GM18861 (cell line): ENCODE measurements around the gene MAP2K2.
A peak's percentile ranks its signal among the peaks of the same experiment; 100 is the strongest.

Experiments used
- ATAC-seq: cut with Tn5 transposase; IDR thresholded peaks from one replicate; pipeline ENCODE4 v1.9.1; 2021; ENCODE audit not compliant: unreplicated experiment

Gene MAP2K2

GRCh38 chr19:4081441-4082129, 42.3 kb downstream of the MAP2K2 start:
- ATAC-seq, result no peak

- no peak for ATAC-seq
Measured at GRCh38 chr19:4080473-4080872, 43.4 kb downstream of the MAP2K2 start.

GRCh38 chr19:4077800-4078684, 45.9 kb downstream of the MAP2K2 start:
- no peak for ATAC-seq

- ATAC-seq, result no peak
Measured at GRCh38 chr19:4077007-4077374, 46.9 kb downstream of the MAP2K2 start.

- no peak for ATAC-seq
Measured at GRCh38 chr19:4075373-4075772, 48.5 kb downstream of the MAP2K2 start.

- ATAC-seq, result no peak
Measured at GRCh38 chr19:4071610-4072009, 52.3 kb downstream of the MAP2K2 start.

- ATAC-seq, result no peak
Measured at GRCh38 chr19:4069331-4069959, 54.5 kb downstream of the MAP2K2 start.

GRCh38 chr19:4068047-4068966, 55.6 kb downstream of the MAP2K2 start:
- ATAC-seq, result no peak

- no peak for ATAC-seq
Measured at GRCh38 chr19:4067396-4068046, 56.4 kb downstream of the MAP2K2 start.

- ATAC-seq, result no peak
Measured at GRCh38 chr19:4066682-4067395, 57.1 kb downstream of the MAP2K2 start, which contains the start of gene ZBTB7A. Gene ZBTB7A, minus strand, starts transcription at chr19:4066899. Its CDS starts 11,667 bp downstream, at chr19:4055232.

GRCh38 chr19:4066176-4066606, 57.7 kb downstream of the MAP2K2 start:
- ATAC-seq, result no peak

GRCh38 chr19:4065430-4066175, 58.3 kb downstream of the MAP2K2 start:
- ATAC-seq, result peak; percentile 70

- no peak for ATAC-seq
Measured at GRCh38 chr19:4064496-4065260, 59.2 kb downstream of the MAP2K2 start.

- ATAC-seq, result no peak
Measured at GRCh38 chr19:4064149-4064495, 59.8 kb downstream of the MAP2K2 start.

GRCh38 chr19:4063369-4064148, 60.4 kb downstream of the MAP2K2 start:
- no peak for ATAC-seq

- ATAC-seq, result no peak
Measured at GRCh38 chr19:4062419-4063368, 61.2 kb downstream of the MAP2K2 start.
